IPS-11a (cell line): ENCODE measurements around the gene ASH1L.
"Not testable (repeated sequence)": the region's sequence is repeated elsewhere in the genome, so short reads cannot be mapped to it uniquely, and the experiment has no call there.

ENCODE experiments used
- H3K4me3 ChIP-seq: one replicate; pipeline ENCODE4 v1.5.1; 2013; ENCODE audit warnings: low read depth, low read length, control low read depth

ASH1L gene

DNA sequence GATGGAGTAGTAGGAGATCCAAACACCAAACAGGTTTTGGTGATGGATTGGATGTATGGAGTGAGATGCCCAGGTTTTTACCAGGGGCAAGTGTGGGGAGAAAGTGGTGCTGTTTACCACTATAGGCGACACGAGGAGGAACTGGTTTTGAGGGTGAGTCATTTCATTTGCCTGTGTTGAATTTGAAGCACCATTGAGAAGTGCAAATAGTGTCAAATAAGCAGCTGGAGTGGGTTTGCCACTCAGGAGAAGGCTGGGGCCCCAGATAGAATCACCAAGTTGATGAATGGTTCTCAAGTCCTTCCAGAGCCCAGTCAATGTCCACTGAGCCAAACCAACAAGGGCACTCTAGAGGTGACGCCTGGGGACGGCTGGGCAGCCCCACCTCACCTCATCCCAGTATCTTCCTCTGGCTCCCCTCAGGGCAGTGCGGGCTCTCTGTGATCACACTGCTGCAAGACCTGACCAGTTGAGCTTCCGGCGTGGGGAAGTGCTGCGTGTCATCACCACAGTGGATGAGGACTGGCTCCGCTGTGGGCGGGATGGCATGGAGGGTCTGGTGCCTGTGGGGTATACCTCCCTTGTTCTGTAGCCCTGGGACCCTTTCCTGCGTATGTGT lies 232.5 kb downstream of the ASH1L start:
- H3K4me3 ChIP-seq: no peak overlapping the region

DNA sequence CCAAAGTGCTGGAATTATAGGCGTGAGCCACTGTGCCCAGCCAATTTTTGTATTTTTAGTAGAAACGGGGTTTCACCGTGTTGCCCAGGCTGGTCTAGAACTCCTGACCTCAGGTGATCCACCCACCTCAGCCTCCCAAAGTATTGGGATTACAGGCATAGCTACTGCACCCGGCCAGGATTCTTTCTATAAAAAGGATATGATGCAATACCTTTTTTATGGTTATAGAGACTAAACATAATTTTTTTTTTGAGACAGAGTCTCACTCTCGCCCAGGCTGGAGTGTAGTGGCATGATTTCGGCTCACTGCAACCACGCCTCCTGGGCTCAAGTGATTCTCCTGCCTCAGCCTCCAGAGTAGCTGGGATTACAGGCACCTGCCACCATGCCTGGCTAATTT lies 233.7 kb downstream of the ASH1L start:
- not testable (repeated sequence) for H3K4me3 ChIP-seq

DNA sequence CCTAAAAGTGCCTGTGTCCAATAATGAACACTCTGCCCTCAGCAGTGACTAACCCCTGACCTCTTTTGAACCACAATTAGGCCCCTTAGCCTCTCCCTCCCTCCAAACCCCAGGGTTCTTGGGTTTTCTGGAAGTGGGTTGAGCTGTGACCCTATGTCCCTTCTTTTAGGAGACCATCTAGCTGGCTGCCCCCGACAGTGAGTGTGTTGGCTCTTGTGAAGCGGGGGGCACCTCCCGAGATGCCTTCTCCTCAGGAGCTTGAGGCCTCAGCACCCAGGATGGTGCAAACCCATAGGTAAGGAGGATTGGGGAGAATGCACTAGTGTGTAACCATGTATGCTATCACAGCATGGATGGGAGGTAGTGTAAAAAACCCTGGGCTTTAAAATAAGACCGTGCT lies 234.6 kb downstream of the ASH1L start:
- H3K4me3 ChIP-seq: no peak overlapping the region

DNA sequence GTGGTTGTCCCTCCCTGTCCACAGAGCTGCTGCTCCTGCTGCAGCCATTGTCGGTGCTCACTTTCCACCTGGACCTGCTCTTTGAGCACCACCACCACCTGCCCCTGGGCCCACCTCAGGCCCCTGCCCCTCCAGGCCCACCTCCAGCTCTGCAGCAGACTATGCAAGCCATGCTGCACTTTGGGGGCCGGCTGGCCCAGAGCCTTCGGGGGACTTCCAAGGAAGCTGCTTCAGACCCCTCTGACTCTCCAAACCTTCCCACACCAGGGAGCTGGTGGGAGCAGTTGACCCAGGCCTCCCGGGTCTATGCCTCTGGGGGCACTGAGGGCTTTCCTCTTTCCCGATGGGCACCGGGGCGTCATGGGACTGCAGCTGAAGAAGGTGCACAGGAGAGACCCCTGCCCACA lies 236.0 kb downstream of the ASH1L start:
- H3K4me3 ChIP-seq: no peak overlapping the region

DNA sequence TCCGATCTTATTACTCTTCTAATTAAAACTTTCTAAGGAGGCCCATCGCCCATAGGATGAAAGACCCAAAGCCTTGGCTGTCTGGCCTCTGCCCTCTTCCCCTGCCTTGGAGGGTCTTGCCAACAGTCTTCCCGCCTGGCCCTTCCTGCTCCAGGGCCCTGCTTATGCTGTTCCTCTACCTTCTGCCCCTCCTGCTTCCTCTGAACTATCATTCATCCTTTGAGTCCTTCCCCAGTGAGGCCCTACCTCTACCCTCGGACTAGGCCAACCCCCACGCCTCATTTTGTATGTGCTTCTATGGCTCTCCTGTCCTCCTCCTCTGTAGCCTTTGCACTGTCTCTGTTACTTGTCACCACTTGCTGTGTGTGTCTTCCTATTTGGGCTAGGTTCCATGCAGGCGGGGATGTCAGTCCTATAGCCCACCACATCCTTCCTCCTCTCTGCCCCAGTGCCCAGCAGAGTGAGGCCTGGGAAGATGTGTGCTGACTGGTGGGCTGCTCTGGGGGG lies 236.5 kb downstream of the ASH1L start:
- H3K4me3 ChIP-seq: no peak overlapping the region

DNA sequence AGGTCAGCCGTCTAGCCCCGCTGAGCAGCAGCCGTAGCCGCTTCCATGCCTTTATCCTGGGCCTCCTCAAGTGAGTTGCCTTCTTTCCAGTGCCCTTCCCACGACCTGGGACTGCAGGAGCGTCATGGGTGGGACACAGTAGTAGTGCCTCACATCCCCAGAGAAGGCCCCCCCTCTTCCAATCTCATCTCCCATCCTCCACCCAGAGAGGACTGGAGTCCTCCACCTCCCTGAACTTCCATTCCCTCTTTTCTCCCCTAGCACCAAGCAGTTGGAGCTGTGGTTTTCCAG lies 237.1 kb downstream of the ASH1L start:
- H3K4me3 ChIP-seq: peak overlapping the region; percentile 83

DNA sequence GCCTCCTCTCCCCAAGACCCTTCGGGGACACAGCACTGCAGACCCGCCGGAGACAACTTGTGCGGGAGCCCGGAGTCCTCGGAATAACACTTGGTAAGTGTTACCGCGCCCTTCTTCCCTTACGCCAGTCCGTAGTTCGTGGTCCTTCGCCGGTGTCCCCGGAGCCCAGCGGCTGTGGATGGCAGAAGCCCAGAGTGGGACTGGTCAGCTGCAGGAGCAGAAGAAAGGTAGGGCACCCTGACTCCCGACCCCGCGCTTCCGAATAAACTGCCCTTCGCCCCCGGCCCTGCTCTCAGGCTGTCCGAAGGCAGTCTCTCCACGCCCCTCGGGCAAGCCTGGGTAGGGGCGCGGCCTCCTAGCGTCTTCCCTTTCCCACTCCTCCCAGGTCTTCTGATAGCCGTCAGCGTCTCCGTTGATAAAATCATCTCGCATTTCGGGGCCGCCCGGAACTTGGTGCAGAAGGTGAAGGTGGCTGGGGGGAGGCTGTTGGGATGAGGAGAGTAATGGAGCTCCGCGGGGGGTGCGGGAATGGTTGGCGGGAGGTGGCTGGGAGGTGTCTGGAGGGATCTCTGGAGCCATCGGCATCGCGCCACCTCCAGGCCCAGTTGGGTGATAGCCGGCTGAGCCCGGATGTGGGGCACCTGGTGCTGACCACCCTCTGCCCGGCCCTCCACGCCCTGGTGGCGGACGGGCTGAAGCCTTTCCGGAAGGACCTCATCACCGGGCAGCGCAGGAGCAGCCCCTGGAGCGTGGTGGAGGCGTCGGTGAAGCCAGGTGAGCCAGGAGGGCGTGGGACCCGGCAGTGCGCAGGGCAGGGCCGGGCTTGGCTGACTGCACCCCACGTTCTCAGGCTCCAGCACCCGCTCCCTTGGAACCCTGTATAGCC lies 237.6 kb downstream of the ASH1L start:
- peak overlapping the region; percentile 83 for H3K4me3 ChIP-seq

DNA sequence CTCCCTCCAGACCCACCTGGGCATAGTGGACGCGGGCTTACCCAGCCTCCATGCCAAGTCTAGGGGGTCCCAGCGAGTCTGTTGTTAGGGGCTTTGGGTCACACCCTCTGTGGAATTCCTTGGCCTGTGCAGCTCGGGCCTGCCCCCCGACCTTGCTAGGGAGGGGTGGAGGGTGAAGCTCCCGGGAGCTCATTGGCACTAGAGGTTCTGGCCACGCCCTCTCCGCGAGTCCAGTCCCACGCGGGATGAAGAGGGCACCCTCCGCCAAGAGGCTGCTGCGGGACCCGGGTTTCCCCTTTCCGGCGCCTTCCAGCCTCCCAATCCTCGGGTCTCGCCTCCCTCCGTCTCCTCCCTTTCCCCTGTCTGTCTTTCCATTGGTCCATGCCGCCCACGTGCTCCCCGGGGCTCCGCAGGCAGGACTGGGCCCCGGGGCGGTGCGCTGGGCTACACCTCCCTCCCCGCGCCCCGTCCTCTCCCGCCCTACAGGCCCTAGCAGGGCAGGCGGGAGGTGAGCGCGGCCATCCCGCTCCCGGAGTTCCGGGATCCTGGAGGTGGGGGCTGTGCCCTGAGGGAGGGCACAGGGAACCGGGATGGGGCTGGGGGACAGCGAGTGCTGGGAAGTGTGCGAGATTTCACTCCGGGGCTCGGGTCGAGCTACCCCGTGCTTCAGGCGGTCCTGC lies 238.4 kb downstream of the ASH1L start:
- H3K4me3 ChIP-seq: peak overlapping the region; percentile 83

DNA sequence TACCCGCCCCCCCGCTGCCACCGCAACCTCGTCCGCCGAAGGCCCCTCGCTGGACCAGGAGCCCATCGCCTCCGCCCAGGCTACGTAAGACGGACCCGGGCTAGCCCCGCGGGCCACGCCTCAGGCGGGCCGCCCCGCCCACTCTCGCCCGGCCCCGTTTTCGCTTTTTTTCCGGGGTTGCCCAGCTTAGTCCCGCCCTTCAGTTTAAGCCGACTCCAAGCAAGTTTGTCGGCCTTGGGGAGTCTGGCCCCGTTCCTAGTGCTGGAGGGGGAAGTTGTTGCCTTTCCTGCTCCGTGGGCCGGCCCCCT lies 238.9 kb downstream of the ASH1L start:
- H3K4me3 ChIP-seq: peak overlapping the region; percentile 83

DNA sequence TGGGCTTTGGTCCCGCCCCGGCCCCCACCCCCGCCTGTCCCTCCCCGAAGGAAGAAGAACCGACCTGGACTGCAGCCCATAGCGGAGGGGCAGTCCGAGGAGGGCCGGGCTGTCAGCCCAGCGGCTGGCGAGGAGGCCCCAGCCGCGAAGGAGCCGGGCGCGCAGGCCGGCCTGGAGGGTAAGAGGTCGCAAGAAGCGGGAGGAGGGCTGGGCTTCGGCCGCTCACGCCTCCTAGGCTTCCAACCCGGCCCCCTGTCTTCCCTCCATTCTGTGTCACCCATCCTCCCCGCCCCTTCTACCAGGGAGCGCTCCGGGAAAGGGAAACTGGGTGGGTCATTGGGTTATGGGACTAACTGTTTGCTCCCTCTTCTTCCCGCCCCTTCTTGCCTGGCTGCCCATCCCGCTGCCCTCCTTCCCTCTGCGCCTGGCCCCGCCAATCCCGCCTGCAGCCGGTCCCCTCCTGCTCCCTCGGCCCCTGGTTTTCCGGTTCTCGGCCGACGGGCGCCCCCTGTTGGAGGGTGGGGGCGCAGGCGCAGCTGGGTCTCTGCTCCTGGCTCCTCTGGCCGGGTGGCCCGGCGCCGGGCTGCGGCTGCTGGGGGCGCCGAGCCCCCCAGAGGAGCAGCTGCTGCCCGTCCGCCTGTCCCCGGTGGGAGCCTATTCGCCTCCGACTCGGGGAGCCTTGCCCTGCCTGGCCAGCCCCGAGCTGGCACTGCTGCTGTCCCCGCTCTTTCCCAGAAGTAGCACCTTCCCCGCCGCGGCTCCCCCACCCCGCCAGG lies 239.5 kb downstream of the ASH1L start:
- peak overlapping the region; percentile 83 for H3K4me3 ChIP-seq

DNA sequence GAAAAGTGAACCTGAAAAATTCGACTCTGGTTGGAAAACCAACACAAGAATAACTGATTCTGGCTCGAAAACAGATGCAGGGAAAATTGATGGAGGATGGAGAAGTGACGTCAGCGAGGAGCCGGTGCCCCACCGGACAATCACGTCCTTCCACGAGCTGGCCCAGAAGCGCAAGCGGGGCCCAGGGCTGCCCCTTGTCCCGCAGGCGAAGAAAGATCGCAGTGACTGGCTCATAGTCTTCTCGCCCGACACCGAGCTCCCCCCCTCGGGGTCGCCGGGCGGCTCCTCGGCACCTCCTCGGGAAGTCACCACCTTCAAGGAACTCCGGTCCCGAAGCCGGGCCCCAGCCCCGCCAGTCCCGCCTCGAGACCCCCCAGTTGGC lies 240.0 kb downstream of the ASH1L start:
- H3K4me3 ChIP-seq: peak overlapping the region; percentile 39

DNA sequence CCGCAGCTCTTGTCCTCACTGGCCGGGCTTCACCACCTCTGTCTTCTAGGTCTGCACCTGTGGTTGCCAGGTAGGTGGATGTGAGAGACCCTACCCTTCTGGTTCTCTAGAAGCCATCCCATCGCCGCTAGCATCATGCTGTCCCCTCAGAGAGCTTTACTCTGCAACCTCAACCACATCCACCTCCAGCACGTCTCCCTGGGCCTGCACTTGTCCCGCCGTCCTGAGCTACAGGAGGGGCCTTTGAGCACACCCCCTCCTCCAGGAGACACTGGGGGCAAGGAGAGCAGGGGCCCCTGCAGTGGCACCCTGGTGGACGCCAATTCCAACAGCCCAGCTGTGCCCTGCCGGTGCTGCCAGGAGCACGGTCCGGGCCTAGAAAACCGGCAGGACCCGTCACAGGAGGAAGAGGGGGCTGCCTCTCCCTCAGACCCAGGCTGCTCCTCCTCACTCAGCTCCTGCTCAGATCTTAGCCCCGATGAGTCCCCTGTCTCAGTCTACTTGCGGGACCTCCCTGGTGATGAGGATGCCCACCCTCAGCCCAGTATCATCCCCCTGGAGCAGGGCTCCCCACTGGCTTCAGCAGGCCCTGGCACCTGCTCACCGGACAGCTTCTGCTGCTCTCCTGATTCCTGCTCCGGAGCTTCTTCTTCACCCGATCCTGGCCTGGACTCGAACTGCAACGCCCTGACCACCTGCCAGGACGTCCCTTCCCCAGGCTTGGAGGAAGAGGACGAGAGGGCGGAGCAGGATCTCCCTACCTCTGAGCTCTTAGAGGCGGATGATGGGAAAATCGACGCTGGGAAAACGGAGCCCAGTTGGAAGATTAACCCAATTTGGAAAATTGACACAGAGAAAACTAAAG lies 240.7 kb downstream of the ASH1L start:
- peak overlapping the region; percentile 39 for H3K4me3 ChIP-seq

DNA sequence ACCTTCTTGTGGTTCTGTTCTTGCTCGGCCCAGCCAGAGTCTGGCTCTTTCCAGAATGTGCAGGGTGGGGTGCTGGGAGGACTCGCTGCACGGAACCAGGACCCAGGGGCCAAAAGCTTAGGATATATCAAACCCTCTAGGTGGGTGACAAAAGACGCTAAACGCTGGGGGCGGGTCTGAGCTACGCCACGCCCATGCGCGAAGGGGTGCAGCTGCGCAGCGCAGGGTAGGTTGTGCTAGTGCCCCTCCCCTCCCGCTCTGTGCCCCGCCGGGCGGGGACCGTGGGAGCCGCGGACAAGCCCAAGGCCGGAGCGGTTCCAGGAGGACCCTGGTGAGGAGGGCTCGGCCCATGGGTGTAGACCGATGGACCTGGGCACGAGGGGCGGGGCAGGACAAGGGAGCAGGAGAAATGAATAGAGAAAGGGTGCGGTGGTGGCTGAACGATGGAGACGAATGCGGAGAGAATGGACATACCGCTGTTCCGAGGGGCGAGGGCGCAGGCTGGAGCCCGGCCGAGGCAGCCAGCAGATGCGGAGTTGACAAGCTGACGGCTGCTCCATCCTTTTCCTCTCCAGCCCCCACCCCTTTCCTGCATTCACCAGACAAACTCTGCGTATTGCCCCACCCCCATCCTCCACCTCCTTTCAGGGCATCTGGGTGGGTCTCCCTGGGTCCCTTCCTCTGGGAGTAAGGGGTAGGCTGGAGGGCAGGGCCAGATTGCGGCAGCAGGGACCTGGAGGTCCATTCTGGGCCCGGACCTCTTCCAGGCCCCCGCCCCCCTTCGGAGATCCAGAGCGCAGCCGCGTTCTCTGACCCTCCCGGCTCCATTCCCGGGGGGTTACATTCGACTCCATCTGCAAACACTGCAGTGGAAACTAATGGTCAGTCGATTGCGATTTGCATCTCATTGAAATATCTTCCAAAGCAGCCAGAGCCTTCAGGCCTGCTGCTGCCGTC lies 241.7 kb downstream of the ASH1L start, which contains the start of gene RUSC1:
TSS of gene RUSC1 (plus strand) at position 234 of the 957 bp plus-strand sequence. CDS start 880 bp downstream, outside the sequence.
- peak within 1 kb of the TSS; percentile 45 for H3K4me3 ChIP-seq

DNA sequence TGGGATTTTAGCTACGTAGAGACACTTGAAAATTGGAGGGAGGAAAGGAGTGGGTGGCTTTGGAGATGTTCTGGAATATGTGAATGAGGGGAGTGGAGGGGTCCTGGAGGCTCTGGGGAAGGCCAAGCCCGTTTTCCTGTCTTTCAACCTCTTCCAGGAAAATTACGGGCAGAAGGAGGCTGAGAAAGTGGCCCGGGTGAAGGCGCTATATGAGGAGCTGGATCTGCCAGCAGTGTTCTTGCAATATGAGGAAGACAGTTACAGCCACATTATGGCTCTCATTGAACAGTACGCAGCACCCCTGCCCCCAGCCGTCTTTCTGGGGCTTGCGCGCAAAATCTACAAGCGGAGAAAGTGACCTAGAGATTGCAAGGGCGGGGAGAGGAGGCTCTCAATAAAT lies 242.4 kb downstream of the ASH1L start:
- H3K4me3 ChIP-seq: peak overlapping the region; percentile 18

DNA sequence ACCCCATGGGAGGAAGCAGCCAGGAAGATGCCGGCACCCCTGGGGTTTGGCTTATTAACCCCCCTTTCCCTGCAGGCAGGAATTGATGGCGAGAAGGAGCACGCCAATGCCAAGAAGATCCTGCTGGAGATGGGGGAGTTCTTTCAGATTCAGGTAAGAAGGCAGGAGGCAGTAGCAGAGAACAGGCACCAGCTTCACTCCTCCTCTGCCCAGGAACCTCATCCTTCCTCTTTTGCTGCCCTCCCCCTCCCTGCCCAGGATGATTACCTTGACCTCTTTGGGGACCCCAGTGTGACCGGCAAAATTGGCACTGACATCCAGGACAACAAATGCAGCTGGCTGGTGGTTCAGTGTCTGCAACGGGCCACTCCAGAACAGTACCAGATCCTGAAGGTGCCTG lies 243.1 kb downstream of the ASH1L start:
- no peak overlapping the region for H3K4me3 ChIP-seq

DNA sequence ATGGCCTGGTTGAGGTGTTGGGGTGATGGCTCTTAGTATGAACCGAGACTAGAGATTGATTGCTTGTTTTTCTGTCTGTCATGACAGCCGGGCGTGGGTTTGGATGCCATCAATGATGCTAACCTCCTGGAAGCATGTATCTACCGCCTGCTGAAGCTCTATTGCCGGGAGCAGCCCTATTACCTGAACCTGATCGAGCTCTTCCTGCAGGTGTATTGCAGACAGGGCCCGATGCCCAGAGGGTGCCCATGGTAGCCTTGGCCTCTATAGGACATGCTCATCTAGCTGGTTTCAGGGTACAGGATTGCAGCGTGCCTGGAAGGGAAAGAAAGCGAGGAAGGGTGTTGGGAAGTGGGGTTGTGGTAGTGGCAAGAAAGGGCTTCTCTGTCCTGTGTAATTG lies 244.5 kb downstream of the ASH1L start:
- no peak overlapping the region for H3K4me3 ChIP-seq

DNA sequence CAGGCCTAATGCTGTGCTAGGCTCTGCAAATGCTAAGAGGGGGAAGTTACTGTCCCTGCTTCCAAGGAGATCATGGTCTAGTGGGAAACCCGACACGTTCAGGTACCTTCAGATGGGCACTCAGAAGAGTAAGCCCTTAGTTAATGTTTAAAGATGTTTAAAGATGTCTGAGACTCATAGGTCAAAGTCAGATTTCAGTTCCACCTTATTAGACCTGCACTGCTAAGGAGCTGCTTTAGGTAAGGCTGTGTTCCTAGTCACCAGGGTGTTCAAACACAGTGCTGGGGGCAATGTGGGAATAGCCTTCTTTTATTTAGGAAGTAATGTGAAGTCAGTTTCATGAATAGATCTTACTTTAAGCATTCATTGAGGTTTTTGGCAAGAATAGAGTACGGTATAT lies 245.7 kb downstream of the ASH1L start:
- H3K4me3 ChIP-seq: no peak overlapping the region

DNA sequence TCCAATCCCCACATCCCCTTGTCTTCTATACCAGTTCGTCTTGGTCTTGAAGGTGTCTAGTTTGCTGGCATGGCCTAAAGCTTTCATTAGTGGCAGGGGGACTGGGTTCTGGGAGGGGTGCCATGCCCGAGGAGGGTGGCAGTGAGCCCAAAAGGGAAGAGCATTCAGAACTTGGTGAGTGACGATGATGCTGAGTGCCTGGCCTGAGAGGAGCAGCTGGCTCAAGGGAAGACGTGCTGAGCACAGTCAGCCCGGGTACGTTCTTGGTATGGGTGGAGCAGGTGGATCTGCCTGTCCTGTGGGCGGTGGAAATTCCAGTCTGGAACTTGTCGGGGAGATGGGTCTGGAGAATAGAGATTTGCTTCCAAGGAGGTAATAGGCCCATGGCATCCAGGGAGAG lies 249.3 kb downstream of the ASH1L start:
- H3K4me3 ChIP-seq: no peak overlapping the region

DNA sequence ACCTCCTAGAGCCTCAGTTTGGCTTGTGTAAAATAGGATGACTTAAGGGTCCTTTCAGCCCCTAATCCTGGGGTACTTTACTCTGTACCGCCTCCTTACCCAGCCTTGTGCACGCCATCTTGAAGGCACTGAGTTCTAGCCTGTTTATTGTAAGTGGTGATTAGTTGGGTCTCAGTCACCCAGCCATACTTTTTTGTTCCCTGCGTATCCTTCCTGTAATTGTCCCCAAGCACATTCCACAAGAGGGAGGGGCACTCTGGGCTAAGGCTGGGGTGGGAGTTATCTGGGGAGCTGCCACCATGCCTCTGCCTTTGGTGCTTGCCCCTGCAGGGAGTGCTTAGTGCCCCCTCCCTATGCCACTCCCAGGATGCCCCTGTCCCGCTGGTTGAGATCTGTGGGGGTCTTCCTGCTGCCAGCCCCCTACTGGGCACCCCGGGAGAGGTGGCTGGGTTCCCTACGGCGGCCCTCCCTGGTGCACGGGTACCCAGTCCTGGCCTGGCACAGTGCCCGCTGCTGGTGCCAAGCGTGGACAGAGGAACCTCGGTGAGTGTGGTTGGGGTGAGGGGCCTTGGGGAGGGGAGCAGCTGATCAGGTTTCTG lies 253.1 kb downstream of the ASH1L start:
- peak overlapping the region; percentile 95 for H3K4me3 ChIP-seq
